ENCODE data around the gene RSPH4A.

DNA sequence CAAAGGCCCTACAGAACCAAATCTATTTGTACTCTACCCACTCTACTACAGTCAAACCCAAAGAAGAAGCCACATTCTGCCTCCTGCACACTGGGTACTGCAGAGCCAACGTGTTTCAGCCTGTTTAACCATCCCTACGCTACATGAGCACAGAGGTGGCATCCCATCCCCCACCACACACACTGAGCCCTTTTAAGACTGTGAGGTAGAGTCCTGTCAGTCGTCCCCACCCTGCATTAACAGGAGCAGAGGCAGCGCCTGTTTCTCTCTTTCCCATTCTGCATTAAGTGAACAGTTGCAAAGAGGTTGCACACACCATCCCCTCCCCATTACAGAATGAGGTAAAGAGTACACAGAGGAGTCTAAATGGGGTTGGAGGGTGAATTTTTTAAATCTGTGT, 5.2 kb upstream of the RSPH4A start:
- TF ChIP-seq POLR2A (IDR thresholded peaks at IDR 0.05) (no peak), POLR2AphosphoS5 (IDR thresholded peaks at IDR 0.05) (no peak), EP300 (IDR thresholded peaks at IDR 0.05) (no peak)
- TF ChIP-seq, protein P1, sequence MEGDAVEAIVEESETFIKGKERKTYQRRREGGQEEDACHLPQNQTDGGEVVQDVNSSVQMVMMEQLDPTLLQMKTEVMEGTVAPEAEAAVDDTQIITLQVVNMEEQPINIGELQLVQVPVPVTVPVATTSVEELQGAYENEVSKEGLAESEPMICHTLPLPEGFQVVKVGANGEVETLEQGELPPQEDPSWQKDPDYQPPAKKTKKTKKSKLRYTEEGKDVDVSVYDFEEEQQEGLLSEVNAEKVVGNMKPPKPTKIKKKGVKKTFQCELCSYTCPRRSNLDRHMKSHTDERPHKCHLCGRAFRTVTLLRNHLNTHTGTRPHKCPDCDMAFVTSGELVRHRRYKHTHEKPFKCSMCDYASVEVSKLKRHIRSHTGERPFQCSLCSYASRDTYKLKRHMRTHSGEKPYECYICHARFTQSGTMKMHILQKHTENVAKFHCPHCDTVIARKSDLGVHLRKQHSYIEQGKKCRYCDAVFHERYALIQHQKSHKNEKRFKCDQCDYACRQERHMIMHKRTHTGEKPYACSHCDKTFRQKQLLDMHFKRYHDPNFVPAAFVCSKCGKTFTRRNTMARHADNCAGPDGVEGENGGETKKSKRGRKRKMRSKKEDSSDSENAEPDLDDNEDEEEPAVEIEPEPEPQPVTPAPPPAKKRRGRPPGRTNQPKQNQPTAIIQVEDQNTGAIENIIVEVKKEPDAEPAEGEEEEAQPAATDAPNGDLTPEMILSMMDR (IDR thresholded peaks at IDR 0.05): no peak

Data from gastroesophageal sphincter (tissue), 3 donors.